Stimulated activated naive CD8-positive, alpha-beta T cell treated with anti-CD3 and anti-CD28 coated beads, Interleukin-15, amount 100 ng/mL, for 72 hours (primary cell): Measurements from ENCODE around the gene NR6A1.
A peak's percentile ranks its signal among the peaks of the same experiment; 100 is the strongest.

Experiments
- ATAC-seq: fragments of 150-1000 bp; cut with Tn5 transposase; 2 replicates; pipeline ENCODE4 v1.10.0; 2021; ENCODE audit warnings: mild to moderate bottlenecking, moderate library complexity
- DNase-seq, 2 donors: peaks; one replicate each; pipeline ENCODE4 v3.0.0; 2021 to 2022
- H3K27ac Mint-ChIP-seq, 2 donors: one replicate each; pipeline ENCODE4 v1.8.0; 2022; ENCODE audit warnings: mild to moderate bottlenecking in 2 of 2, mixed read lengths in 2 of 2, moderate library complexity in 2 of 2
- H3K27me3 Mint-ChIP-seq: one replicate; pipeline ENCODE4 v1.8.0; 2022; ENCODE audit warnings: mixed read lengths
- H3K4me1 Mint-ChIP-seq: one replicate; pipeline ENCODE4 v1.8.0; 2022; ENCODE audit warnings: mild to moderate bottlenecking, mixed read lengths
- H3K4me3 Mint-ChIP-seq, 2 donors: one replicate each; pipeline ENCODE4 v1.8.0; 2022; ENCODE audit warnings: mild to moderate bottlenecking in 2 of 2, mixed read lengths in 2 of 2, moderate library complexity in 1 of 2
- H3K9me3 Mint-ChIP-seq, 2 donors: one replicate each; pipeline ENCODE4 v1.8.0; 2022; ENCODE audit warnings: mixed read lengths in 2 of 2

The NR6A1 gene

GRCh38 chr9:124488641-124489210 is 282.4 kb downstream of the NR6A1 start:
- Mint-ChIP-seq H3K27me3 (no peaks in the 10 kb centered on the region), H3K4me3 (no peak overlapping the region), H3K9me3 (no peaks in the 10 kb centered on the region), H3K4me1 (peaks cover under 1% of the 10 kb centered on the region), H3K27ac (peak overlapping the region in 1 of 2 donors; percentile 64)
- DNase-seq = no peak
- ATAC-seq = no peak

GRCh38 chr9:124487260-124488182 is 283.6 kb downstream of the NR6A1 start:
- no peak overlapping the region for H3K27ac Mint-ChIP-seq
- no peak for DNase-seq
- no peak overlapping the region for H3K4me3 Mint-ChIP-seq
- ATAC-seq = no peak
- H3K27me3 Mint-ChIP-seq = no peaks in the 10 kb centered on the region
- H3K9me3 Mint-ChIP-seq = no peaks in the 10 kb centered on the region
- no peaks in the 10 kb centered on the region for H3K4me1 Mint-ChIP-seq

GRCh38 chr9:124486778-124487259 is 284.3 kb downstream of the NR6A1 start:
- Mint-ChIP-seq H3K27me3 (no peaks in the 10 kb centered on the region), H3K27ac (no peak overlapping the region), H3K9me3 (no peaks in the 10 kb centered on the region), H3K4me1 (no peaks in the 10 kb centered on the region), H3K4me3 (no peak overlapping the region)
- DNase-seq (no peak), ATAC-seq (no peak)

- H3K4me1 Mint-ChIP-seq = no peaks in the 10 kb centered on the region
- H3K9me3 Mint-ChIP-seq = no peaks in the 10 kb centered on the region
- no peaks in the 10 kb centered on the region for H3K27me3 Mint-ChIP-seq
- no peak overlapping the region for H3K27ac Mint-ChIP-seq
- ATAC-seq (no peak), DNase-seq (no peak)
- no peak overlapping the region for H3K4me3 Mint-ChIP-seq
Observed at GRCh38 chr9:124485936-124486335, 285.2 kb downstream of the NR6A1 start.

GRCh38 chr9:124485201-124485600 is 285.9 kb downstream of the NR6A1 start:
- Mint-ChIP-seq H3K4me3 (no peak overlapping the region), H3K9me3 (no peaks in the 10 kb centered on the region), H3K27ac (no peak overlapping the region), H3K4me1 (no peaks in the 10 kb centered on the region), H3K27me3 (peaks cover 4% of the 10 kb centered on the region)
- DNase-seq (no peak), ATAC-seq (no peak)

GRCh38 chr9:124483481-124483880 is 287.6 kb downstream of the NR6A1 start:
- Mint-ChIP-seq H3K4me1 (no peaks in the 10 kb centered on the region), H3K27ac (no peak overlapping the region), H3K27me3 (peaks cover 18% of the 10 kb centered on the region), H3K4me3 (no peak overlapping the region), H3K9me3 (no peaks in the 10 kb centered on the region)
- no peak for DNase-seq
- no peak for ATAC-seq

- Mint-ChIP-seq H3K27me3 (peaks cover 25% of the 10 kb centered on the region), H3K27ac (no peak overlapping the region), H3K4me1 (no peaks in the 10 kb centered on the region), H3K9me3 (no peaks in the 10 kb centered on the region), H3K4me3 (no peak overlapping the region)
- DNase-seq (no peak), ATAC-seq (no peak)
Observed at GRCh38 chr9:124482431-124483031, 288.6 kb downstream of the NR6A1 start.

GRCh38 chr9:124481115-124481514 is 290.0 kb downstream of the NR6A1 start:
- DNase-seq (no peak), ATAC-seq (no peak)
- H3K9me3 Mint-ChIP-seq = no peaks in the 10 kb centered on the region
- H3K4me1 Mint-ChIP-seq = no peaks in the 10 kb centered on the region
- H3K4me3 Mint-ChIP-seq = no peak overlapping the region
- H3K27me3 Mint-ChIP-seq = peaks cover 36% of the 10 kb centered on the region
- no peak overlapping the region for H3K27ac Mint-ChIP-seq

- Mint-ChIP-seq H3K4me1 (no peaks in the 10 kb centered on the region), H3K27ac (no peak overlapping the region), H3K9me3 (no peaks in the 10 kb centered on the region), H3K4me3 (no peak overlapping the region), H3K27me3 (peaks cover 40% of the 10 kb centered on the region)
- DNase-seq (no peak), ATAC-seq (peak; percentile 33)
Observed at GRCh38 chr9:124480621-124480981, 290.5 kb downstream of the NR6A1 start.

- ATAC-seq = no peak
- Mint-ChIP-seq H3K4me1 (no peaks in the 10 kb centered on the region), H3K9me3 (no peaks in the 10 kb centered on the region), H3K27me3 (peaks cover 45% of the 10 kb centered on the region), H3K27ac (peak overlapping the region in 1 of 2 donors; percentile 4), H3K4me3 (no peak overlapping the region)
- no peak for DNase-seq
Observed at GRCh38 chr9:124479947-124480620, 291.0 kb downstream of the NR6A1 start.

- no peak for DNase-seq
- ATAC-seq = no peak
- H3K27ac Mint-ChIP-seq = no peak overlapping the region
- peaks cover 49% of the 10 kb centered on the region for H3K27me3 Mint-ChIP-seq
- no peaks in the 10 kb centered on the region for H3K9me3 Mint-ChIP-seq
- no peaks in the 10 kb centered on the region for H3K4me1 Mint-ChIP-seq
- no peak overlapping the region for H3K4me3 Mint-ChIP-seq
Observed at GRCh38 chr9:124479371-124479770, 291.7 kb downstream of the NR6A1 start.

GRCh38 chr9:124478354-124478753 is 292.8 kb downstream of the NR6A1 start:
- H3K9me3 Mint-ChIP-seq = no peaks in the 10 kb centered on the region
- H3K27me3 Mint-ChIP-seq = peaks cover 49% of the 10 kb centered on the region
- H3K4me1 Mint-ChIP-seq = no peaks in the 10 kb centered on the region
- ATAC-seq (no peak), DNase-seq (no peak)
- H3K27ac Mint-ChIP-seq = no peak overlapping the region
- H3K4me3 Mint-ChIP-seq = no peak overlapping the region

GRCh38 chr9:124477648-124478285 is 293.3 kb downstream of the NR6A1 start:
- no peak overlapping the region for H3K4me3 Mint-ChIP-seq
- H3K27ac Mint-ChIP-seq = no peak overlapping the region
- H3K27me3 Mint-ChIP-seq = peaks cover 49% of the 10 kb centered on the region
- no peaks in the 10 kb centered on the region for H3K9me3 Mint-ChIP-seq
- DNase-seq (no peak), ATAC-seq (no peak)
- H3K4me1 Mint-ChIP-seq = no peaks in the 10 kb centered on the region

- peaks cover 49% of the 10 kb centered on the region for H3K27me3 Mint-ChIP-seq
- H3K4me3 Mint-ChIP-seq = no peak overlapping the region
- no peaks in the 10 kb centered on the region for H3K4me1 Mint-ChIP-seq
- DNase-seq (no peak), ATAC-seq (no peak)
- no peak overlapping the region for H3K27ac Mint-ChIP-seq
- H3K9me3 Mint-ChIP-seq = no peaks in the 10 kb centered on the region
Observed at GRCh38 chr9:124477211-124477647, 293.9 kb downstream of the NR6A1 start.
